Activated CD4-positive, alpha-beta T cell treated with anti-CD3 and anti-CD28 coated beads for 24 hours (primary cell): ENCODE measurements around the gene AGR2.
"Not testable (repeated sequence)": the region's sequence is repeated elsewhere in the genome, so short reads cannot be mapped to it uniquely, and the experiment has no call there.

Experiments
- DNase-seq, 2 donors: peaks; one replicate each; pipeline ENCODE4 v3.0.0-alpha.2; 2020; ENCODE audit warnings: low read depth in 2 of 2

The AGR2 gene

DNA sequence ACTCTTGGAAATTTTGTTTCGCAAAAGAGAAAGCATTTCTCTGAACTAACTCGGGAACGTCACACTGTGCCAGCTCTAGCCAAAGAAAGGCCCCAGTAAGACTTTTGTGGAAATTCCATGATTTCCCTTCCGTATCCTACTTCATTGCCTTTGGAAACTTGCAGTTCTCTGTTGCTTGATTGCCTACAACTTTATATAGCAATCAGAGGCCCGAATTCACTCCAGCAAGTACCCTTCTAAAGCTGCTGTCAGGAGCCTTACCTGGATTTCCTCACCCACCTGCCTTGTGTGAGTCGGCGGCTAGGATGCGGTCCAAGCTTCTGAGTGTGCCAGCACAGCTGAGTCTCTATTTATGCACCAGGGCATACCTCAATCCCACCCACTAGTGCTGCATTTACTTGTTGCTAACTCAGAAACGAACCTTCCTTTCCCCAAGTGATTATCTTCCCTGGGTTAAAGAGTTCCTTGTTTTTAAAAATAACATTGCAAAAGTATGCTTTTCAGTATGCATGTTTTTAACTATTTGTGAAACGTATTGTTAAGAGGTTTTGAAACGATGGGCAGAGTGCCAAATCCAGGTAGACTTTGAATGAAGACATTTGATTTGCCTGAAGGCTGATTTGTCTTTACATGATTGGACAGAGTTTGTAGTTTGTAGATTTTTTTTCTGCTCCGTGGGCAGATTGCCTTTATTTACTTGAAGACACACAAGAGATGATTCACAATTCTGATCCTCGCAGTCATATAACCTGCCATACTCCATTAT lies at the start of gene AGR2:
Gene AGR2 (minus strand): TSS at position 326 of the 766 bp plus-strand sequence. CDS start 3,203 bp downstream, outside the sequence.
- no peak for DNase-seq

DNA sequence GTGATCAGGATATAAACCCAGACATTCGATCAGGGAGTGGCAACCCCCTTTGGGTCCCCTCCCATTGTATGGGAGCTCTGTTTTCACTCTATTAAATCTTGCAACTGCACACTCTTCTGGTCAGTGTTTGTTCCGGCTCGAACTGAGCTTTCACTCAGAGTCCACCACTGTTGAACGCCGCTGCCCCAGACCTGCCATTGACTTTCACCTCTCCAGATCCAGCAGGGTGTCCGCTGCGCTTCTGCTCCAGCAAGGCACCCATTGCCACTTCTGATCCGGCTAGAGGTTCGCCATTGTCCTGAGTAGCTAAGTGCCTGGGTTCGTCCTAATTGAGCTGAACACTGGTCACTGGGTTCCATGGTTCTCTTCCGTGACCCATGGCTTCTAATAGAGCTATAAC lies 48.4 kb upstream of the AGR2 start:
- not testable (repeated sequence) for DNase-seq

DNA sequence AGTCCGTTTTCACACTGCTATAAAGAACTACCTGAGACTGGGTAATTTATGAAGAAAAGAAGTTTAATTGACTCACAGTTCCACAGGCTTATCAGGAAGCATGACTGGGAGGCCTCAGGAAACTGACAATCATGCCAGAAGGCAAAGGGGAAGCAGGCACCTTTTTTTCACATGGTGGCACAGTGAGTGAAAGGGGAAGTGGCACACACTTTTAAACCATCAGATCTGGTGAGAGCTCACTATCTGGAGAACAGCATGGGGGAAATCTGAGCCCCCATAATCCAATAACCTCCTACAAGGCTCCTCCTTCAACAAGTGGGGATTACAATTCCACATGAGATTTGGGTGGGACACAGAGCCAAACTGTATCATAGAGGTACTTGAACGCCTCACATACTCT lies 47.0 kb upstream of the AGR2 start:
- DNase-seq, result no peak

DNA sequence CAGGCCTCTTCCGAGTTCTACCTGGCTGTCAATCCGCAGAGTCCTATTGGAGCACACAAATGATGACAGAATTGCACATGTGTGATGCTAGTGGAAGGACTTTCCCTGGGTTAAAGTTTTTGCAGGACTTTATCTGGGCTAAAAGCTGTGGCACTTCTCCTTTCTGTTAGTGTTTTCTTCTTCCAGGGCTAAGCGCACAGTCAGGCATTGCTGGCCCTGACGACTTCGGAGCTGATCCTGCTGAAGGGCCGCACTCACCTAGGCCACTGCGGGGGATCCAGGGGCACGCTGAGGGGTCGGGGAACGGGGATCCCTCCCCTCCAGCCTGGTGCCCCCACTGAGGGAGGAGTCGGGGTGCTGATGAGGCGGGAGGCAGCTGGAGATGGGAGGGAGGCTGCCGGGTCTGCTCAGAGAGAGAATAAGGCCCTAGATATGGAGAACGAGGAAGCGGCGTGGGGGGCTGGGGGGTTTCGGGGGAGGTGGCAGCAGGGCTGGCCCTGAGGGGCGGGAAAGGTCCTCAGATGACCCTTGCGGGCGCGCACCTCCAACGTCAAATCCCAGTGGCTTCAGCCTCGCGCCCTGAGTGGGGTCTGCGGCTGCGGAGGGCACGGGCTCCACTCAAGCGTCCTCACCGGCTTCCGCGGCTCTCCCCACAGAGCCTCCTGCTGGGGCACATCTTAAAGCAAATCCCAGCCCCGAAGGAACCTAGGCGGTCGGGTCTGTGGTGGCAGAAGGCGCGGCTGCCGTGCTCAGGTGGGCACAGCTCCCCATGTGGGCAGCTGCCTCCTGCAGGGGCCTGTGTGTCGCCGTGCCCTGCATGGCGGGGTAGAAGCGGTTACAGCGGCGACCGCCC lies 46.0 kb upstream of the AGR2 start:
- no peak for DNase-seq

DNA sequence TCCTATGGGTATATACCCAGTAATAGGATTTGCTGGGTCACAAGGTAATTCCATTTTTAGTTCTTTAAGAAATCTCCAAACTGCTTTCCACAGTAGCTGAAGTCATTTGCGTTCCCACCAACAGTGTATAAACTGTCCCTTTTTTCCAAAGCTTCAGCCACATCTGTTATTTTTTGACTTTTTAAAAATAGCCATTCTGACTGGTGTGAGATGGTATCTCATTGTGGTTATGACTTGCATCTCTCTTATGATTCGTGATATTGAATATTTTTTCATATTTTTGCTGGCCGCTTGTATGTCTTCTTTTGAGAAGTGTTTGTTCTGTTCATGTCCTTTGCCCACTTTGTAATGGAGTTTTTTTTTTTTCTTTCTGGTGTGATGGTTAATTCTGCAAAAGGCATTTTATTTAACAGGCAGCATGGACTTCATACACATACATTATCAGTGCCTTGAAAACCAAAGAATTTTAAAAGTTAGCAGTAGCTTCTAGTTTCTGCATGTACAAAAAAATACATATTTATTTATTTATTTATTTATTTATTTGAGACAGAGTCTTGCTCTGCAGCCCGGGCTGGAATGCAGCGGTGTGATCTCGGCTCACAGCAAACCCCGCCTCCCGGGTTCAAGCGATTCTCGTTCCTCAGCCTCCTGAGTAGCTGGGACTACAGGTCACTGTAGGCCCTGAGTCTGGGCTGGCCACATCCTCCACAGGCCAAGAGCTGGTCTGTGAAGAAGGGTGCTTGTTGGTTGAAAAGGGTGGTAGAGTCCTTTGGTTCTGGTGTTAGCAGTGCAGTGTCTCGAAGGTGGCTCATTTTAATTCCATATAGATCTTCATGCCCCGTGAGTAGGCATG lies 44.7 kb upstream of the AGR2 start:
- DNase-seq, result no peak

DNA sequence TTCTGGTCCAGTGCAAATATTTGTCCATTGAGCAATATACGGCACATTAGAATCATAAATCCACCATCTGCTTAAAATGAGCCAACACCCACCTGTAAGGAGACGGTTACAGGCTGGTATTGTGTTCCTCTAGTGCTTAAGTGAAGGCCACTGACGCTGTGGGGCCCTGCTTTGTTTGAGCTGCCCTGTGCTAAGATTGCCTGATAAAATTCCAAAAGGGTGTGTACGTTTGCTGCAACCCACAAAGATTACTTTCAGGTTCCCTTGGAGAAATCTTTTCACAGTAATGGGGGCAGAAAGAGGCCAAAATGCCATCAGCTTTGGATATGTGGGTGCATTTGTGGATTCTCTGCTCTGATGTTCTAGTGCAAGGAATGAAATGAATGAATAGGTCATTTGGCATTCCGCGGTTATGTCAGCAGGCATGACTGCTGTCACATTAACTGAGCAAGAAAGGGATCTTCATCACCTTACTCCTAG lies 42.6 kb upstream of the AGR2 start:
- DNase-seq, result no peak

DNA sequence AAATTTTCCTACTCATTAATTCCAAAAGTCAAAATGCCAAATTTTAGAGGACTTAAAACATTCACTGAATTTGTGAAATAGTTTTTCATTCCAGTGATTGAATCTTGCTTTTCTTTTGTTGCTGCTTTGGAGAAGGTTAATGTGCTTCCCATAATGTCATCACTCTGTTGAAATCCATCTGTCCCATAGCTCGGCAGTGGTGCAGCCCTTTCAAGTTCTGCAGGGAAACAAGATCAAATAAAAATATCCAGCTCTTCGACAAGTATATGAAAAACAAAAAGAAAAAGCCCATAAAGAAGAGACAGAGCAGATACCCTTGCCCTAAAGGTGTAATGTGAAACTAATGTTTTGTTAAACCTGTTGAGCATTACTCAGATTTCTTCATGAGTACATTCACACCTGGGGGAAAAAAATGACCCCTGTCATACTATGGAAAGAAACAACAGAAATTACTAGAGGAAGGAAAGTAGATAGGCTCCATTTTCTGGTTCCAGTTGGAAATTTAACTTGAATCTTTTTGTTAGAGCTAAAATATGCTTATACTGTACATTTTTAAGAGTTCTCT lies 41.9 kb upstream of the AGR2 start:
- no peak for DNase-seq

DNA sequence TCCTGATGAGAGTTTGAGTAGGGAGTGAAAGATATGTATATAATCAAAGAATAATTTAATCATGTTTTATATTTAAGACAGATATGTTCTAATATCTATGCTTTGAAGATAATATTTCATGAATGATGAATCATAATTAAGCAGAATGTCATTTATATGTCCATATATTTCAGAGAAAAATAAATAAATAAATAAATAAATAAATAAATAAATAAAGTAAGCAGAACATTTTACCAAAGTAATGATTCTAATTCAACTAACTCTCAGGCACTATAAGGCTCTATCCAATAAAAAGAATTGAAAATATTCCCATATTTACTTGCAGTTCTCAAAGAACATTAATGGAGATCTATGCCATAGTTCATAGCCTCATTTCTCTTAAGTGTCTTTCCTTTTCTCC lies 40.9 kb upstream of the AGR2 start:
- no peak for DNase-seq

DNA sequence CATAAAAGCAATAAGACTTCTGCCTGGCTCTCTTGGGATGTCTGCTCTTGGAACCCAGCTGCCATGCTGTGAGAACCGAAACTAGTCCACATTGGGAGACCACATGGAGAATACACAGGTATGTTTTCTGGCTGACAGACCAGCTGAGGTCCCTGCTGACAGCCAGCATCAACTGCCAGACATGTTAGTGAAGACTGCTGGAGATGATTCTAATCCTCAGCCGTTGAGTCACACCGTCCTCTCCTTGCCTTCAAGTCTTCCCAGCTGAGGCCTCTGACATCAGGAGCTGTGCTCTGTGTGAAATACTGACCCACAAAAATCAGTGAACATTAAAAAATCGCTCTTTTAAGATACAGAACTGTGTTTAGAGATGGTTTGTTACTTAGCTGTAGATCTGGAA lies 36.9 kb upstream of the AGR2 start:
- DNase-seq, result no peak

DNA sequence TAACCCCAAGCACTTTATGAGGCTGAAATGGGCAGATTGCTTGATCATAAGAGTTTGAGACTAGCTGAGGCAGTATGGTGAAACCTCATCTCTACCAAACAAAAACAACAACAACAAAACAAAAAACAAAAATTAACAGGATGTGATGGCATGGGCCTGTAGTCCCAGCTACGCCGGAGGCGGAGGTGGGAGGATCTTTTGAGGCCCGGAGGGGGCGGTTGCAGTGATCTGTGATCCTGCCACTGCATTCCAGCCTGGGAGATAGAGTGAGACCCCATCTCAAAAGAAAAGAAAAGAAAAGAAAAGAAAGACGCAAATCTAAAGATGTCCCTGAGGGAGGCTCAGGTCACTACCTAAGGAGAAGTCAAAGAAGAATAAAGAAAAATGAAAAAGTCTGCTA lies 35.3 kb upstream of the AGR2 start:
- no peak for DNase-seq

DNA sequence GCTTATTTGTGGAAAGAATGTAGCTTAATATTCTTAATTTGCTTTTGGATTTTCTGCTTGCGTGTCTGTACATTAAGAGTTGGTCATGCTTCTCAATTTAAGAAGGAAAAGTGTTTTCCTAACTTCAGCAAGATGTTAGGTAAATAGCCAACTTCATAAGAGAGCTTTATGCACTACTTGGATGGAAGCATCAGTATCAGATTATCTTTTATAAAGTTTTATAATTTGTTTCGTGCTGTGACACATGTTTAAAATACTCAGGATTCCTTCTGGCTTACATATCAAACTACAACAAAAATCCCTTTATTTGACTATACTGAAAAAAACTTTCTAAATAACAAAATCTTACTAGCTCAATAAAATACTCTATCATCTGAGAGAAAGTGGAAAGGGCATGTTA lies 34.8 kb upstream of the AGR2 start:
- no peak for DNase-seq

DNA sequence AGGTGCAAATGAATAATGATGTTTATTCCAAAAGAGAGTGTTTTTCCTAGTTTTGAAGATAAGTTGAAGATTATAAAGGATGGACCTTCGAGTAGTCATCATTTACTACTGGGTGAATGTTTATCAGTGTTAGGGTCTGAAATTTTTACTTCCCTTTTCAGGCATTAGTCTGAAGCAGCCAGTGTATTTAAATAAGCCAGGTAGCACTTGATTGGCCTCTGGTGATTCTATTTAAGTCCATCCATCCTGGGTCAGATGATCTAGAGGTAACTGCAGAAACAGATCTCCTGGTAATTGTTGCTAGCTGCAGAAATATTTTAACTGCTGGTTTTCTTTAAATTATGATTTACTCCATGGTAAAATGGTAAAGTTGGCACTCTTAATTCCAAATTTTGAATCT lies 34.1 kb upstream of the AGR2 start:
- DNase-seq, result no peak

DNA sequence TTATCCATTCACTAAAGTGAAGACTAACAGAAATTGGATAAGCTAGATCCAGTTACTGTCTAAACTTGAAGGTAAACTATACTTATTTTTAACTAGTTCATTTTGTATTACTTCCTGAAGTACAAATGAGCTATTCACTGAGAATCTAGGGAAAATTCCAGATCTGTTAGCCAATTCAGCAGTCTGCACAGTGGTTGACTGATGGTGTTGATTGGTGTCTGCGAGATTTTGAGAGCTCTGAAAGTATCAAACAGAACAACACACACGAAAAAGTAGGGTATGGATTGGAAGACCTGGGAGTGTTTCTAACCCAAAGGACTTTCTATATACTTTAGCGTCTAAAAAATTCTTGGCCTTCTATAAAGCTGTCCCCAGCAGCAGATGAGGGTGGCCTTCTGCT lies 33.6 kb upstream of the AGR2 start:
- DNase-seq, result no peak

DNA sequence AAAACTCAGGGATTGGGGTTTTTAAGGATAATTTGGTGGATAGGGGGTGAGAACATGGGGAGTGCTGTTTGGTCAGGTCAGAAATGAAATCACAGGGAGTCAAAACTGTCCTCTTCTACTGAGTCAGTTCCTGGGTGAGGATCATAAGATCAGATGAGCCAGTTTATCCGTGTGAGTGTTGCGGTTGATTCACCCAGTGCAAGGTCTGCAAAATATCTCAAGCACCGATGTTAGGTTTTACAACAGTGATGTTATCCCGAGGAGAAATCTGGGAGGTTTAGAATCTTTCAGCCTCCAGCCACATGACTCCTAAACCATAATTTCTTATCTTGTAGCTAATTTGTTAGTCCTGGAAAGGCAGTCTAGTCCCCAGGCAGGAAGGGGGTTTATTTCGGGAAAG lies 31.7 kb upstream of the AGR2 start:
- no peak for DNase-seq

DNA sequence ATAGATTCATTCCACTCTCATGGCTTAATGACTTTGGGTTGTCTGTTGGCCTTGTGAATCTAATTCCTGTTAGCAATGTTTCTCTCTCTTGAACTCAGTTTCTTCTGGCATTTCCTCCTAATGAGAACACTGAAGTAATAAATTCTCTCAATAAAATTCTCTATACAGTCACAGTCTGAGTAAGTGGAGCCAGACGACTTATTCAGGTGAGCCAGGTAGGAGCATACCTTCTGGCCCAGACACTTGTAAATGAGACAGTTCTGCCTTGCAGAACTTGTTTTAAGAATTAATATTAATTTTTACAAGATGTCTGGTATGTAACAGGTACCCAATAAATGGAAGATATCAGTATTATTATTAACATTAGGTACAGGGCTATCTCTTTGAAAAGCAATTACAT lies 28.6 kb upstream of the AGR2 start:
- DNase-seq, result no peak

DNA sequence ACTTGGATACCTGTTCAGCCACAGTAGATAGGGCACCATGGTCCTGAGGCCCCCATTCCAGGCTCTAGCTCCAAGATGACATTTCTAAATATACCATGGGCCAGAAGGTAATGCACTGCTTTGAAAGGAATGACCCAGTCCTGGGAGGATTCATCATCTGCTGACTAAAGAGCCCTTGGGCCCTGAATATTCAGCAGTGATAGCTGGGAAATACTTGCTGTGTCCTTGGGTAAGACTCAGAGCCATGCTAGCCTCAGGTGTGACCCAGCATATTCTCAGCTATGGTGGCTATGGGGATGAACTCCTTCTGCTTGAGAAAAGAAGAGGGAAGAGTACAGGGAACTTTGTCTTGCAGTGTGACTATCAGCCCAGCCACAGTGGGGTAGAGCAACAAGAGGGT lies 21.3 kb upstream of the AGR2 start:
- DNase-seq, result no peak

DNA sequence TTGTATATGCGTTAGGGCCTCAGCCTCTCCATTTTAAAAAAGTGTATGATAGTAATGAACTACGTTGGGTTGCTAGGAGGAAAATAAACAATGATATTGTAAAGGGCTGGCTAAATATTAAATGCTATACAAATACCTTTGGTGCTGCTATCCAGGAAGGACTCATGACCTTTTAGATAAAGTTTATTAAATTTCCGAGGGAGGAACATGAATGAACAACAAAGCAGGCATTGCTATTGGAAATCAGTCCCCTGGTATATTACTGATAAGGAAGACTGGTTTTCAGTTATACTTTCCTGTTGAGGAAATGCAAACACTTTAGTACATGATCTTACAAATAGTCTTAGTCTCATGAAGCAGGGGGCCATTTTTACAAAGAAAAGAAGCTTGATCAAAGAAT lies 17.2 kb upstream of the AGR2 start:
- DNase-seq, result no peak

DNA sequence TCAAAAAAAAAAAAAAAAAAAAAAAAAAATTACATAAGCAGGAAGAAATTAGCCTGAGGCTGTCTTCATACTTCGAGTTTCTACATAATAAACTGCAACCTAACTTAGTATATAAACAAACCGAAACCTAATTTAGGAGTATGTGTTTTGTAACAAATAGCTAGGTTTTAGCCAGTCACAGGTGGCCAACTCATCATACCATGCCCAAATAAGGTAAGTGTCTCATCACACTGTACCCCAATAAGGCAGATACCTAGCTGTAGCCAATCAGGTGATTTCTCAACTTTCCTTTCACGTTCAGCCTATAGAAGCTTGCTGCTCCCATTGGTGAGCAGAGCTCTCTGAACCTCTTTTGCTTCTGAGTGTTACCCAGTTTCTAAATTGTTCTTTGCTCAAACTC lies 13.9 kb upstream of the AGR2 start:
- no peak for DNase-seq

DNA sequence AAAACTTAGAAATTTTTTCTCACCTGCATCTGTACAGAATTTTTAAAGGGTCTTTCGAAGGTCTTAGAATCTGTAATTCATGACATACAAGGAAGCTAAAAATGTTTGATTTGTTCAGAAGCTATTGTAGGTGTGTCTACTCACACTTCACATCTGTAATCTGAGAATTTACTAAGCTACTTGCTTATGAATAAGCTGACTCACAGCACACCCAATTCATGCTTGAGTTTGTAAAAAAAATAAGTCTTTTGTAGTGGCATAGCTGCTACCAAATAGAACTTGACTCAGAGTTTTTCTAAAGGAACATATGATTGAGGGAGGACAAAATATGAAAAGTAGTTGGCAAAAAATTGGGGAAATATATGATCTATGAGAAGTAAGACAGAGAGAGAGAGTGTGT lies 12.7 kb upstream of the AGR2 start:
- DNase-seq, result no peak

DNA sequence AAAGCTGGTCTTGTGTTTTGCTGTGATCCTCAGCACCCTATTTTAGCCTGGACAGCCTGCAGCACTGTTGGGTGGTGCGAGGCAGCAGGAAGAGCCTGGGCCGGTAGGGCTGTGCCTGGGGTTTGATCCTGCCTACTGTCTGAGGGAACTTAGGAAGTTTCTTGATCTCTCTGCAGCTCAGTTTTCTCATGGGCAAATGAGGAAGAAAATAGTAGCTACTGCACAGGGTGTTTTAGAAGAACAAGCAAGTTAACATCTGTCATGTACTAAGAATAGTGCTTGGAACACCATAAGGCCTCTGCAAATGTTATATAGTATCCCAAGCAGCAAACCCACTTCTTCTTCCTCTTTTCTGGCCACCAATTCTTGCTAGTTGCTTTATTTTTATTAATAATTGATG lies 12.0 kb upstream of the AGR2 start:
- DNase-seq, result no peak

DNA sequence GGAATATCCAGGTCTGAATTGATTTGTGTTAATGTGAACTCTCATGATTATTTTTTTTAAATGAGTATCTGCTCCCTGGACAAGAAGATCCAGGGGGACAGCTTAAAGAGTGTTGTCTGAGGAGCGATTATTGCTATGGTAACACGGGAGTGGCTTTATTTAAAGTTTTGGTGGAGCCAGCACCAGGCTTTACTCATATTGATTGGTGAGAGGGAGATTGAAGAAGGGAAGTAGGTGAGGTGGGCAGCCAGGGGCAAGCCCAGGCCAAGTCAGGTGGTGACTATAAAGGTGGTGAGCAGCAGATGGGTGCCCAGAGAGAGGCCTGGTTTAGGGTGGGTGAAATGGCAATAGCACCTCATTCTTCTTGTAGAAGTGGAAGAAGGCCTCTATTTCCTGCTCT lies 10.2 kb upstream of the AGR2 start:
- DNase-seq, result no peak

DNA sequence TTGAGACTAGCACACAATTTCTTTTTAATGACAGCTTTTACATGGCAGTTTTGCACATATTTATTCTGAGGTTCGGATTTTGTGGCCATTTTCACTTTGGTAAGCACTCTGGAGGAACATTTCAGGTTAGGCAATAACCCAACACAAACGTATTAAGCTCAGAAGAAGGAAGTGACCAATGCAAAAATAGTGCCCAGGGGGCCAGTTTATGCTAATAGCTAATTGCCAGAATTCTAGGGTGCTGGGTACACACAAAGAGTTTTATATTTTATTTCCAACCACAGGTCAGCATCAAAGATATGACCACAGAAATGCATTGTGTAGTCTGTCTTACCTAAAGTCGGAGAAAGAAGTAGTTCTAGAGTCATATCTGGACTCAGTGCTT lies 8.4 kb upstream of the AGR2 start:
- DNase-seq, result no peak
